Esophagus squamous epithelium (tissue), 4 donors: ENCODE results near the gene SPARCL1.

Source experiments
- POLR2A ChIP-seq, 4 donors: fragments of 450-650 bp; IDR thresholded peaks; one replicate each; pipeline ENCODE4 v1.6.1; 2017; ENCODE audit warnings: antibody characterized with exemption in 4 of 4, mild to moderate bottlenecking in 4 of 4, moderate library complexity in 3 of 4
- TF ChIP-seq, protein P1 (sequence below), 6 experiments: fragments of 450-650 bp in 4 of 6; fragments of 200-600 bp in 2 of 6; sonication (generic) in 2 of 6; IDR thresholded peaks; one replicate each; pipeline ENCODE4 v1.5.1; 2016 to 2019; ENCODE audit warnings: antibody characterized with exemption in 6 of 6, mild to moderate bottlenecking in 4 of 6, moderate library complexity in 4 of 6

DNA sequence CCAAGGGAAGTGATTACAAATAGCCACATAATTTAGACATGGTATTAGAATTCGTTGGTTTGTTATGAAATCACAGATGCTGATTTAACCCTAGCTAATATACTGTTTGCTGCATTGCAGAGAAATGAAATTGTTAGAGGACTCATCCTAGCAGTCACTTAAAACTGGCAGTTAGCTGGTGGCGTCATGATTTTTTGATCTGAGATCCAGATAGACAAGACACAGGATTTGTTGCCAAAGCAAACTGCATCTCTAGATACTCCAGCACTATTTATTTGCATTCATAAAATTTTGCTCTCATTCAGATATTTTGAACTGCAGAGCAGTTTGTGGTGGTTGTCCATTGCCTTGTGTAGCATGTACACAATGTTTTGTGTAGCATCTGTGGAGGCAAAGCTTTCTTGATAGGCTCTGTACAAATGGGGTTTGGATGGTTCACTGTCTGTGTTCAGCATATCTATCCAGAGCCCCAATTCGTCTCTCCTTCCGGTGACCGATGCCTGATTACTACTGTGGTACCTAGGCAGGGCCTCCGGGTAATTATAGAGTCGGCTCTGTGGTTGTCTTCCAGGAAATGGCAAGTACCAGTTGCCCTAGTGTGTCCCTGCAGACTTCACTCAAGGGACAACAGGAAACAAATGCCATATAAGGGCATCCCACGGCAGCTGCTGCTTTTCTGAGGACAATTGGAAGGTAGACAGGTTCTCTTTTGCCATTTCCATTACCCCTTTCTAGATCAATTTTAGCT, 30.1 kb upstream of the SPARCL1 start:
- no peak for TF ChIP-seq POLR2A (IDR thresholded peaks at IDR 0.05)
- TF ChIP-seq, protein P1, sequence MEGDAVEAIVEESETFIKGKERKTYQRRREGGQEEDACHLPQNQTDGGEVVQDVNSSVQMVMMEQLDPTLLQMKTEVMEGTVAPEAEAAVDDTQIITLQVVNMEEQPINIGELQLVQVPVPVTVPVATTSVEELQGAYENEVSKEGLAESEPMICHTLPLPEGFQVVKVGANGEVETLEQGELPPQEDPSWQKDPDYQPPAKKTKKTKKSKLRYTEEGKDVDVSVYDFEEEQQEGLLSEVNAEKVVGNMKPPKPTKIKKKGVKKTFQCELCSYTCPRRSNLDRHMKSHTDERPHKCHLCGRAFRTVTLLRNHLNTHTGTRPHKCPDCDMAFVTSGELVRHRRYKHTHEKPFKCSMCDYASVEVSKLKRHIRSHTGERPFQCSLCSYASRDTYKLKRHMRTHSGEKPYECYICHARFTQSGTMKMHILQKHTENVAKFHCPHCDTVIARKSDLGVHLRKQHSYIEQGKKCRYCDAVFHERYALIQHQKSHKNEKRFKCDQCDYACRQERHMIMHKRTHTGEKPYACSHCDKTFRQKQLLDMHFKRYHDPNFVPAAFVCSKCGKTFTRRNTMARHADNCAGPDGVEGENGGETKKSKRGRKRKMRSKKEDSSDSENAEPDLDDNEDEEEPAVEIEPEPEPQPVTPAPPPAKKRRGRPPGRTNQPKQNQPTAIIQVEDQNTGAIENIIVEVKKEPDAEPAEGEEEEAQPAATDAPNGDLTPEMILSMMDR (IDR thresholded peaks at IDR 0.05) = no peak
